H1 (cell line): ENCODE measurements around the gene PRSS36. TPM values are rescaled to one million over a fixed set of nuclear protein-coding genes. Genes with fewer than 3 reads are reported as not detected.

Experiments
- ASH2L ChIP-seq: fragments of 200-600, 300-600 bp; sonication (generic); IDR thresholded peaks from one replicate; pipeline ENCODE4 v1.7.1; 2017; ENCODE audit warnings: low read length
- BCL11A ChIP-seq, 2 experiments: IDR thresholded peaks; one replicate each; pipeline ENCODE4 v1.6.1; 2011; ENCODE audit warnings: low read depth in 2 of 2, low read length in 2 of 2, mild to moderate bottlenecking in 2 of 2
- CBX8 ChIP-seq: fragments of 300-800, 300-1000 bp; sonication (generic); IDR thresholded peaks from 2 replicates; pipeline ENCODE4 v1.7.1; 2016; ENCODE audit warnings: low read depth, low read length, borderline replicate concordance
- CHD2 ChIP-seq: IDR thresholded peaks from 2 replicates; pipeline ENCODE4 v1.6.1; 2012; ENCODE audit warnings: low read length, improper control_type of control experiment
- GABPA ChIP-seq: IDR thresholded peaks from 2 replicates; pipeline ENCODE4 v1.6.1; 2011; ENCODE audit warnings: mild to moderate bottlenecking, low read length, moderate library complexity, borderline replicate concordance; ENCODE audit not compliant: insufficient read depth
- JUN ChIP-seq: IDR thresholded peaks from 2 replicates; pipeline ENCODE4 v1.6.1; 2011; ENCODE audit warnings: low read depth, mild to moderate bottlenecking, improper control_type of control experiment, low read length
- POU5F1 ChIP-seq: IDR thresholded peaks from 2 replicates; pipeline ENCODE4 v1.6.1; 2011; ENCODE audit warnings: low read depth, mild to moderate bottlenecking, low read length, moderate library complexity
- RAD21 ChIP-seq, 2 experiments: IDR thresholded peaks in 1 of 2; conservative IDR thresholded peaks in 1 of 2; 2 replicates each; pipeline ENCODE4 v1.6.1; 2011; ENCODE audit warnings: low read depth in 2 of 2, low read length in 2 of 2, improper control_type of control experiment in 1 of 2, inconsistent platforms in 1 of 2, mild to moderate bottlenecking in 1 of 2, moderate library complexity in 1 of 2
- SP1 ChIP-seq: IDR thresholded peaks from 2 replicates; pipeline ENCODE4 v1.6.1; 2011; ENCODE audit warnings: low read depth, low read length
- polyA plus RNA-seq, 7 experiments: library from polyadenylated mRNA; depleted of rRNA in 3 of 7; stranded (reverse) in 5 of 7; unstranded in 2 of 7; fragments of >200 nt in 5 of 7; fragments of 200-250 nt in 2 of 7; gene quantifications; 1 replicate in 5 of 7; 2 replicates in 1 of 7; 4 replicates in 1 of 7; pipeline versions ENCODE4 v1.2.1 to v1.2.3, GENCODE V29; 2011 to 2013; ENCODE audit warnings: missing spikeins in 2 of 7, mixed read lengths in 2 of 7
- total RNA-seq: library from RNA; stranded (reverse); fragmentation: NEBNext Ultra II Directional; extraction: Animal tissue kit (Norgen Biotek cat#: 25700); gene quantifications from 2 replicates; pipeline ENCODE4 v1.2.1, GENCODE V29; 2021
- TF ChIP-seq, protein P1 (sequence below): IDR thresholded peaks from 2 replicates; pipeline ENCODE4 v1.6.1; 2012; ENCODE audit warnings: inconsistent platforms

Gene PRSS36
- total and polyA plus RNA-seq, 2 of the 8 experiments (the other 6 are each of a cell fraction or from before 2014, with no cell fraction given), result 1.3 to 1.9 TPM

- peak; percentile 17 for TF ChIP-seq ASH2L
- TF ChIP-seq POU5F1, result no peak
- no peak for TF ChIP-seq CBX8
- 0 out of 2 replicates have a peak, but pooled peaks have one; percentile 35 for TF ChIP-seq SP1
- TF ChIP-seq CHD2, result 0 out of 2 replicates have a peak, but pooled peaks have one; percentile 12
- TF ChIP-seq JUN, result no peak
- TF ChIP-seq BCL11A (IDR thresholded peaks at IDR 0.05; ENCODE audit: low read depth in 2 of 2, low read length in 2 of 2), result no peak
- TF ChIP-seq RAD21 (IDR thresholded peaks at IDR 0.05 in 1 of 2, conservative IDR thresholded peaks at IDR 0.05 in 1 of 2; ENCODE audit: low read depth in 2 of 2, low read length in 2 of 2), result no peak
- TF ChIP-seq GABPA, result no peak
- TF ChIP-seq, protein P1, sequence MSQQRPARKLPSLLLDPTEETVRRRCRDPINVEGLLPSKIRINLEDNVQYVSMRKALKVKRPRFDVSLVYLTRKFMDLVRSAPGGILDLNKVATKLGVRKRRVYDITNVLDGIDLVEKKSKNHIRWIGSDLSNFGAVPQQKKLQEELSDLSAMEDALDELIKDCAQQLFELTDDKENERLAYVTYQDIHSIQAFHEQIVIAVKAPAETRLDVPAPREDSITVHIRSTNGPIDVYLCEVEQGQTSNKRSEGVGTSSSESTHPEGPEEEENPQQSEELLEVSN, result no peak
These were observed 55.3 kb downstream of the PRSS36 start, which contains the start of gene VKORC1 (continued) for GRCh38 chr16:31094424-31095120.
